Measurements from ENCODE around the gene CDH20.

DNA sequence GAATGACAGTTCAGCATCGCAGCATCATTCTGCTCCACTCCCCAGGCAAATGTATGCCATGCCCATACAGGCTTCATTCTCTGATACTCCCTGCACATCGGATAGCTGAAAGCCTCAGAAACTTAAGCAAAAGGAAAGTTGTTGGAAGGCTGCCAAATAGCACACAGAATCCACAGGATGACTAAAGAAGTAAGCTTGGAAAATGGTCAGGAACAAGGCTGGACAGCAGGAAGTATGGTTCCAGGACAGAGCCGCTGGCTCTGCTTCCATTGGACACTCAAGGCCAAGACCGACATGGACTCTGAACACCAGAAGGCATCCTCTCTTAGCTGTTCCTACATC lies 256.5 kb downstream of the CDH20 start:
- no peak for TF ChIP-seq MAZ (IDR thresholded peaks at IDR 0.05; ENCODE audit: borderline replicate concordance, low read depth, low read length)
- TF ChIP-seq, protein P1, sequence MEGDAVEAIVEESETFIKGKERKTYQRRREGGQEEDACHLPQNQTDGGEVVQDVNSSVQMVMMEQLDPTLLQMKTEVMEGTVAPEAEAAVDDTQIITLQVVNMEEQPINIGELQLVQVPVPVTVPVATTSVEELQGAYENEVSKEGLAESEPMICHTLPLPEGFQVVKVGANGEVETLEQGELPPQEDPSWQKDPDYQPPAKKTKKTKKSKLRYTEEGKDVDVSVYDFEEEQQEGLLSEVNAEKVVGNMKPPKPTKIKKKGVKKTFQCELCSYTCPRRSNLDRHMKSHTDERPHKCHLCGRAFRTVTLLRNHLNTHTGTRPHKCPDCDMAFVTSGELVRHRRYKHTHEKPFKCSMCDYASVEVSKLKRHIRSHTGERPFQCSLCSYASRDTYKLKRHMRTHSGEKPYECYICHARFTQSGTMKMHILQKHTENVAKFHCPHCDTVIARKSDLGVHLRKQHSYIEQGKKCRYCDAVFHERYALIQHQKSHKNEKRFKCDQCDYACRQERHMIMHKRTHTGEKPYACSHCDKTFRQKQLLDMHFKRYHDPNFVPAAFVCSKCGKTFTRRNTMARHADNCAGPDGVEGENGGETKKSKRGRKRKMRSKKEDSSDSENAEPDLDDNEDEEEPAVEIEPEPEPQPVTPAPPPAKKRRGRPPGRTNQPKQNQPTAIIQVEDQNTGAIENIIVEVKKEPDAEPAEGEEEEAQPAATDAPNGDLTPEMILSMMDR (IDR thresholded peaks at IDR 0.05) = no peak
- TF ChIP-seq ZFP36 (IDR thresholded peaks at IDR 0.05; ENCODE audit: borderline replicate concordance, partially characterized antibody) = no peak
- TF ChIP-seq JUNB (IDR thresholded peaks at IDR 0.05) = no peak
- TF ChIP-seq RAD21 (conservative IDR thresholded peaks at IDR 0.05 in 1 of 2, IDR thresholded peaks at IDR 0.05 in 1 of 2) = no peak
- TF ChIP-seq, protein P2, sequence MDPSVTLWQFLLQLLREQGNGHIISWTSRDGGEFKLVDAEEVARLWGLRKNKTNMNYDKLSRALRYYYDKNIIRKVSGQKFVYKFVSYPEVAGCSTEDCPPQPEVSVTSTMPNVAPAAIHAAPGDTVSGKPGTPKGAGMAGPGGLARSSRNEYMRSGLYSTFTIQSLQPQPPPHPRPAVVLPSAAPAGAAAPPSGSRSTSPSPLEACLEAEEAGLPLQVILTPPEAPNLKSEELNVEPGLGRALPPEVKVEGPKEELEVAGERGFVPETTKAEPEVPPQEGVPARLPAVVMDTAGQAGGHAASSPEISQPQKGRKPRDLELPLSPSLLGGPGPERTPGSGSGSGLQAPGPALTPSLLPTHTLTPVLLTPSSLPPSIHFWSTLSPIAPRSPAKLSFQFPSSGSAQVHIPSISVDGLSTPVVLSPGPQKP (IDR thresholded peaks at IDR 0.05; ENCODE audit: low read depth, low read length) = no peak
- TF ChIP-seq EP300 (IDR thresholded peaks at IDR 0.05) = no peak
- TF ChIP-seq, protein P3, sequence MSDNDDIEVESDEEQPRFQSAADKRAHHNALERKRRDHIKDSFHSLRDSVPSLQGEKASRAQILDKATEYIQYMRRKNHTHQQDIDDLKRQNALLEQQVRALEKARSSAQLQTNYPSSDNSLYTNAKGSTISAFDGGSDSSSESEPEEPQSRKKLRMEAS (IDR thresholded peaks at IDR 0.05) = no peak
- TF ChIP-seq HEYL (CRISPR knock-in tag; IDR thresholded peaks at IDR 0.05) = no peak
- TF ChIP-seq MAFK (IDR thresholded peaks at IDR 0.05; ENCODE audit: partially characterized antibody) = no peak
- no peak for TF ChIP-seq POLR2AphosphoS2 (conservative IDR thresholded peaks at IDR 0.05; ENCODE audit: low read length)
- TF ChIP-seq POLR2A (IDR thresholded peaks at IDR 0.05; ENCODE audit: low read length) = no peak
- no peak for TF ChIP-seq CHD4 (IDR thresholded peaks at IDR 0.05; ENCODE audit: borderline replicate concordance)

Measured in A549 (cell line).